ENCODE data around the gene CAMK1D.

- TF ChIP-seq POLR2A (IDR thresholded peaks at IDR 0.05), result no peak
- TF ChIP-seq CTCF (IDR thresholded peaks at IDR 0.05), result no peak
- TF ChIP-seq POLR2AphosphoS5 (IDR thresholded peaks at IDR 0.05; ENCODE audit: insufficient read depth in 1 of 2, low read depth in 1 of 2), result no peak
These were observed 2.1 kb downstream of the CAMK1D start for GRCh38 chr10:12351447-12351846.
